ENCODE data around the gene USHBP1. TPM values are rescaled to one million over a fixed set of nuclear protein-coding genes. Genes with fewer than 3 reads are reported as not detected.
A peak's percentile ranks its signal among the peaks of the same experiment; 100 is the strongest.

USHBP1 gene
- total RNA-seq, 1 experiment from 2014 or later = 12.3 TPM

DNA sequence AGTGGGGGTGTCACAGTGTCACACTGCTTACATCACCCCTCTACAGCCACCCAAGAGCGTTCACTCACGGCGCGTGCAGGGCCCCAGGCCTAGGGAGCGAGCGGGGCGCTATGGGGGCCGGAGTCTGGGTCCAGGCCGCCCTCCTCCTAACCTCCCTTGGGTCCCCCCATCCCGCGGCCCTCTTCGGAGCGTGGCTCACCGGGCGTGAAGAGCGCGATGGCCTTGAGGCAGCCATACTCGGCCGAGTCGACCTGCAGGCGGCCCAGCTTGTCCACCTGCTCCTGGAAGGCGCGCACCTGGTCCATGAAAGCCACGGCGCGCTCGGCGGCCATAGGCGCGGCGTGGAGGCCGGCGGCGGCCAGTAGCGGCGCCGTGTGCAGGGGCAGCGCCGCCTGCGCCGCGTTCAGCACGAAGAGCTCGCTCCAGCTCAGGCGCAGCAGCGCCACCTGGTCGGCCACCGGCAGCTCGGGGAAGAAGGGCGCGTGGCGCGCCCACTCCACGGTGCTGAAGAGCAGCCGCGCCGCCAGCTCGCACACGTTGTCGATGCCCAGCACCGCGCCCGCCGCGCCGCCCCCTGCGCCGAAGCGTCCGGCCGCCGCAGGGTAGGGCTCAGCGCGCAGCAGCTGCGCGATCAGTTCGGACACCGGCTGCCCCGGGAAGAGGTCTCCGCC, 29.1 kb downstream of the USHBP1 start (continued):
- TF ChIP-seq, protein P1, sequence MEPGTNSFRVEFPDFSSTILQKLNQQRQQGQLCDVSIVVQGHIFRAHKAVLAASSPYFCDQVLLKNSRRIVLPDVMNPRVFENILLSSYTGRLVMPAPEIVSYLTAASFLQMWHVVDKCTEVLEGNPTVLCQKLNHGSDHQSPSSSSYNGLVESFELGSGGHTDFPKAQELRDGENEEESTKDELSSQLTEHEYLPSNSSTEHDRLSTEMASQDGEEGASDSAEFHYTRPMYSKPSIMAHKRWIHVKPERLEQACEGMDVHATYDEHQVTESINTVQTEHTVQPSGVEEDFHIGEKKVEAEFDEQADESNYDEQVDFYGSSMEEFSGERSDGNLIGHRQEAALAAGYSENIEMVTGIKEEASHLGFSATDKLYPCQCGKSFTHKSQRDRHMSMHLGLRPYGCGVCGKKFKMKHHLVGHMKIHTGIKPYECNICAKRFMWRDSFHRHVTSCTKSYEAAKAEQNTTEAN (CRISPR knock-in tag; IDR thresholded peaks at IDR 0.05) = peak; percentile 82; the same call in 1 of the 2 replicates
- TF ChIP-seq ESRRA (CRISPR knock-in tag; IDR thresholded peaks at IDR 0.05; ENCODE audit: borderline replicate concordance) (peak; percentile 33; the same call in 1 of the 2 replicates), PRRX2 (CRISPR knock-in tag; IDR thresholded peaks at IDR 0.05) (no peak), KAT7 (CRISPR knock-in tag; IDR thresholded peaks at IDR 0.05; ENCODE audit: borderline replicate concordance) (peak; percentile 85; the same call in 1 of the 2 replicates), NFE2L1 (CRISPR knock-in tag; IDR thresholded peaks at IDR 0.05) (no peak; the same call in none of the 2 replicates), IRF1 (CRISPR knock-in tag; IDR thresholded peaks at IDR 0.05) (no peak), GABPB1 (CRISPR knock-in tag; IDR thresholded peaks at IDR 0.05) (no peak), SOX15 (CRISPR knock-in tag; IDR thresholded peaks at IDR 0.05) (no peak), TCF7 (CRISPR knock-in tag; IDR thresholded peaks at IDR 0.05; ENCODE audit: low read depth) (0 out of 2 replicates have a peak, but pooled peaks have one; percentile 74), ARID4B (CRISPR knock-in tag; IDR thresholded peaks at IDR 0.05; ENCODE audit: borderline replicate concordance) (peak; percentile 51; the same call in 1 of the 2 replicates), CBFB (CRISPR knock-in tag; IDR thresholded peaks at IDR 0.05; ENCODE audit: low read depth) (no peak), MLX (CRISPR knock-in tag; IDR thresholded peaks at IDR 0.05) (0 out of 2 replicates have a peak, but pooled peaks have one; percentile 37), ZNF138 (CRISPR knock-in tag; conservative IDR thresholded peaks at IDR 0.05) (0 out of 2 replicates have a peak, but pooled peaks have one; percentile 42), GRHL2 (CRISPR knock-in tag; IDR thresholded peaks at IDR 0.05; ENCODE audit: insufficient replicate concordance, severe bottlenecking) (no peak), ZNF416 (CRISPR knock-in tag; IDR thresholded peaks at IDR 0.05) (no peak), ERG (CRISPR knock-in tag; IDR thresholded peaks at IDR 0.05) (no peak), E2F5 (CRISPR knock-in tag; IDR thresholded peaks at IDR 0.05) (no peak)
- TF ChIP-seq, protein P2, sequence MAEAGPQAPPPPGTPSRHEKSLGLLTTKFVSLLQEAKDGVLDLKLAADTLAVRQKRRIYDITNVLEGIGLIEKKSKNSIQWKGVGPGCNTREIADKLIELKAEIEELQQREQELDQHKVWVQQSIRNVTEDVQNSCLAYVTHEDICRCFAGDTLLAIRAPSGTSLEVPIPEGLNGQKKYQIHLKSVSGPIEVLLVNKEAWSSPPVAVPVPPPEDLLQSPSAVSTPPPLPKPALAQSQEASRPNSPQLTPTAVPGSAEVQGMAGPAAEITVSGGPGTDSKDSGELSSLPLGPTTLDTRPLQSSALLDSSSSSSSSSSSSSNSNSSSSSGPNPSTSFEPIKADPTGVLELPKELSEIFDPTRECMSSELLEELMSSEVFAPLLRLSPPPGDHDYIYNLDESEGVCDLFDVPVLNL (CRISPR knock-in tag; IDR thresholded peaks at IDR 0.05; ENCODE audit: borderline replicate concordance, low read depth) = peak; percentile 39
- TF ChIP-seq, protein P3, sequence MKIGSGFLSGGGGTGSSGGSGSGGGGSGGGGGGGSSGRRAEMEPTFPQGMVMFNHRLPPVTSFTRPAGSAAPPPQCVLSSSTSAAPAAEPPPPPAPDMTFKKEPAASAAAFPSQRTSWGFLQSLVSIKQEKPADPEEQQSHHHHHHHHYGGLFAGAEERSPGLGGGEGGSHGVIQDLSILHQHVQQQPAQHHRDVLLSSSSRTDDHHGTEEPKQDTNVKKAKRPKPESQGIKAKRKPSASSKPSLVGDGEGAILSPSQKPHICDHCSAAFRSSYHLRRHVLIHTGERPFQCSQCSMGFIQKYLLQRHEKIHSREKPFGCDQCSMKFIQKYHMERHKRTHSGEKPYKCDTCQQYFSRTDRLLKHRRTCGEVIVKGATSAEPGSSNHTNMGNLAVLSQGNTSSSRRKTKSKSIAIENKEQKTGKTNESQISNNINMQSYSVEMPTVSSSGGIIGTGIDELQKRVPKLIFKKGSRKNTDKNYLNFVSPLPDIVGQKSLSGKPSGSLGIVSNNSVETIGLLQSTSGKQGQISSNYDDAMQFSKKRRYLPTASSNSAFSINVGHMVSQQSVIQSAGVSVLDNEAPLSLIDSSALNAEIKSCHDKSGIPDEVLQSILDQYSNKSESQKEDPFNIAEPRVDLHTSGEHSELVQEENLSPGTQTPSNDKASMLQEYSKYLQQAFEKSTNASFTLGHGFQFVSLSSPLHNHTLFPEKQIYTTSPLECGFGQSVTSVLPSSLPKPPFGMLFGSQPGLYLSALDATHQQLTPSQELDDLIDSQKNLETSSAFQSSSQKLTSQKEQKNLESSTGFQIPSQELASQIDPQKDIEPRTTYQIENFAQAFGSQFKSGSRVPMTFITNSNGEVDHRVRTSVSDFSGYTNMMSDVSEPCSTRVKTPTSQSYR (CRISPR knock-in tag; IDR thresholded peaks at IDR 0.05) = no peak
- TF ChIP-seq, protein P4, sequence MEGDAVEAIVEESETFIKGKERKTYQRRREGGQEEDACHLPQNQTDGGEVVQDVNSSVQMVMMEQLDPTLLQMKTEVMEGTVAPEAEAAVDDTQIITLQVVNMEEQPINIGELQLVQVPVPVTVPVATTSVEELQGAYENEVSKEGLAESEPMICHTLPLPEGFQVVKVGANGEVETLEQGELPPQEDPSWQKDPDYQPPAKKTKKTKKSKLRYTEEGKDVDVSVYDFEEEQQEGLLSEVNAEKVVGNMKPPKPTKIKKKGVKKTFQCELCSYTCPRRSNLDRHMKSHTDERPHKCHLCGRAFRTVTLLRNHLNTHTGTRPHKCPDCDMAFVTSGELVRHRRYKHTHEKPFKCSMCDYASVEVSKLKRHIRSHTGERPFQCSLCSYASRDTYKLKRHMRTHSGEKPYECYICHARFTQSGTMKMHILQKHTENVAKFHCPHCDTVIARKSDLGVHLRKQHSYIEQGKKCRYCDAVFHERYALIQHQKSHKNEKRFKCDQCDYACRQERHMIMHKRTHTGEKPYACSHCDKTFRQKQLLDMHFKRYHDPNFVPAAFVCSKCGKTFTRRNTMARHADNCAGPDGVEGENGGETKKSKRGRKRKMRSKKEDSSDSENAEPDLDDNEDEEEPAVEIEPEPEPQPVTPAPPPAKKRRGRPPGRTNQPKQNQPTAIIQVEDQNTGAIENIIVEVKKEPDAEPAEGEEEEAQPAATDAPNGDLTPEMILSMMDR (IDR thresholded peaks at IDR 0.05) = no peak
- TF ChIP-seq, protein P5, sequence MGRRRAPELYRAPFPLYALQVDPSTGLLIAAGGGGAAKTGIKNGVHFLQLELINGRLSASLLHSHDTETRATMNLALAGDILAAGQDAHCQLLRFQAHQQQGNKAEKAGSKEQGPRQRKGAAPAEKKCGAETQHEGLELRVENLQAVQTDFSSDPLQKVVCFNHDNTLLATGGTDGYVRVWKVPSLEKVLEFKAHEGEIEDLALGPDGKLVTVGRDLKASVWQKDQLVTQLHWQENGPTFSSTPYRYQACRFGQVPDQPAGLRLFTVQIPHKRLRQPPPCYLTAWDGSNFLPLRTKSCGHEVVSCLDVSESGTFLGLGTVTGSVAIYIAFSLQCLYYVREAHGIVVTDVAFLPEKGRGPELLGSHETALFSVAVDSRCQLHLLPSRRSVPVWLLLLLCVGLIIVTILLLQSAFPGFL (CRISPR knock-in tag; IDR thresholded peaks at IDR 0.05; ENCODE audit: borderline replicate concordance) = no peak

All from WTC11 (cell line).